ENCODE results near the gene RETSAT.
"Not testable (repeated sequence)": the region's sequence is repeated elsewhere in the genome, so short reads cannot be mapped to it uniquely, and the experiment has no call there.

The RETSAT gene

GRCh38 chr2:85378257-85378656, 23.9 kb upstream of the RETSAT start:
- no peak for DNase-seq

- no peak for DNase-seq
These were observed 22.8 kb upstream of the RETSAT start for GRCh38 chr2:85377083-85377482.

DNA sequence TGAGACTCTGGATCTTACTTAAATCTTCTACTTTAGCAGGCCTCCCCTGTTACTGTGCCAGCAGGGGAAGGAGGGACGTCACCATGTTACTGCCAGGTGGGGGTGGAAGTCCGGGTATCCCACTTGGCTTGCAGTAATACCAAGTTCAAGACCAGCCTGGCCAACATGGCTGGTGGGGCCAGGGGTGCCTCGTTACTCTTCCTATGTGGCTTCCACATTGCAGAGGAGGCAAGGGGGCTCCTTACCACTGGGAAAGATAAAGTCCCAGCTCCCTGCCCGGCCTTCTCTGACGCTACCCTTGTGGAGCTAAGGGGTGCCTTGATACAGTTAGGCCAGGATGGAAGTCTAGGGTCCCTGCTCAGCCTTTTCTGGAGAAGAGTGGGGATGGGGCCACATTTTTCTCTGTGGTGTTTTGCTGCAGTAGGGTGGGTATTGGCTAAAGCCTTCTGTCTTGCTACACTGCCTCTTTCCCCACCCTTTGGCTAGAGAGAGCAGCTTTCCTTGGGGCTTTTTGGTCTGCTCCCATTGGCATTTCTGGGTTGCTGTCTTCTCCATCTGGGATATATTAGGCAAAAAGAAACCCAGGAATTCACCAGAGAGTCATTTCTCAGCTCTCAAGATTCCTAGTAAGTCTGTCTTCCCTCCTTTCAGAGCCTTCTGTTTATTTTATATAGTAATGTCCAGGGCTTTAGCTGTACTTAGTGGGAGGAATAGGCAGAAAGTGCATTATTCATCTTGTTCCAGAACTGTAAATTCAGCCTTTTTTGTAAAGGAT, 22.1 kb upstream of the RETSAT start:
- no peak for DNase-seq

DNA sequence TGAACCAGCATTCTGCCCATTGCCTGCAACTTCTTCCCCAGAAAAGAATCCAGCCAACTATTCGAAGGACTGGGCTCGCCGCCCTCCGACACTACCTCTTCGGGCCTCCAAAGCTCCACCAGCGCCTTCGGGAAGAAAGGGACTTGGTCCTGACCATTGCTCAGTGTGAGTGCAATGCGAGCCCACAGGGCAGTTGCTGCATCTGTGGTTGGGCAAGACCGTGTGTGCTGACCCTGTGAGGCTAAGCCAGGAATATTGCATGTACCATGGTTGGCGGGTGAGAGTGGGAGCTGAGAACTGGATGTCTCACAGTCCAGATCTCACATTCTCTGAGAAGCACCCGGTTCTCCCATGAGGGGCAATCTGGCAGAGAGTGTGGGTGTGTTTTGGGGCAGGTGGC, 16.7 kb upstream of the RETSAT start:
- DNase-seq: no peak

DNA sequence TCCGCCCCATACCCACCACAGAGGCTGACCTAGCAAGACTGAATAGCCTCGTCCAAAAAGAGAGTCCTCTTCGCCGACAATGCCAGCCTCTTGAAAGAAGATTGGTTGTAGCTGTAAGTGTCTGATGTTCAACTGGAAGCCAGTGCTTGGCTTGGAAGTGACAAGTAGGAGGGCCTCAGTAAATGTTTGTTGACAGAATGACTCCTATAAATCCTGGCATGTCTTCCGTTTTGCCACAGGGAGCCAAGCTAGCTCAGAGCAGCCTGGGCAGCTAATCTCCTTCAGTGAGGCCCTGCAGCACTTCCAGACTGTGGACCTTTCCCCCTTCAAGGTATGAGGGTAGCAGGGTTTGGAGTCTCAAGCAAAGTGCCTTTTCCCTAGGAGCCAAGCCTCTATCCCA, 15.2 kb upstream of the RETSAT start:
- no peak for DNase-seq

- no peak for DNase-seq
These were observed 14.6 kb upstream of the RETSAT start for GRCh38 chr2:85368921-85369320.

DNA sequence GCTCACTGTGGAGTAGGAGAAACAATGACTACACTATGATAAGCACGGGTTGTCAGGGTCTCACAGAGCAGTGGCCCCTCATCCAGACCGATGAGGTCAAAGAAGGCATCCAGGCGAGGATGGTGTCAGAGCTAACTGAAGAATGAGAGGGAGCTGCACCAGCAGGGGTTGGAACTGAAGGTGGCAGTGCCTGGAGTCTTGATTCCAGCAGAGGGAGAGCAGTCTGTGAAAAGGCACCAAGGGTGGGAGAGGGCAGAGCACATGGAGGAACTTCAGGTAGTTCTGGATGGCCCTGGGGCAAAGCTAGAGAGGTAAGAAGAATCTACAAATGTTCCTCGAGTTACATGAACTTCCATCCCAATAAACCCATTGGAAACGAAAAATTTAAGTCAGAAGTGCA, 12.9 kb upstream of the RETSAT start:
- no peak for DNase-seq

DNA sequence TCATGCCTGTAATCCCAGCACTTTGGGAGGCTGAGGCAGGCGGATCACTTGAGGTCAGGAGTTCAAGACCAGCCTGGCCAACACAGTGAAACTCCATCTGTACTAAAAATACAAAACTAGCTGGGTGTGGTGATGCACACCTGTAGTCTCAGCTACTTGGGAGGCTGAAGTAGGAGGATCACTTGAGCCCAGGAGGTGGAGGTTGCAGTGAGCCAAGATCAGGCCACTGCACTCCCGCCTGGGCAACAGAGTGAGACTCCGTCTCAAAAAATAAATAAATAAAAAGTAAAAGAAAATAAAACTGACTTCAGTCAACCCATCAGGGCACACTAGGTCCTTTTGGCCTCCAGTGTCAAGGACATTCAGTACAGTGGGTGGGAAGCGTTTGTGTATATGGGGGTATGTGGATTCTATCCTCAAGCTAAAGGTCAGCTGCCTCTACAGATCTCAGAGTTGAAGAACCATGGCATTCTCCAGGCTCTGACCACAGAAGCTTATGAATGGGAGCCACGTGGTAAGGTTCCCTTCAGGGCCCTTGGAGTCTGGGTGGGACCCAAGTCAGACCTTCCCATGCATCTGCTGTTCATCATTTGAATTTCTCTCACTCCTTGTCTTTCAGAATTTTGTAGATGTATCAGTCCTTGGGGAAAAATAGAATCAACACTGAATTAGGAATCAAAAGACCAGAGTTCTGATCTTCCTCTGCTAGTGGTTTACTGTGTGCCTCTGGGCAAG, 8.5 kb upstream of the RETSAT start:
- DNase-seq: not testable (repeated sequence)

GRCh38 chr2:85357736-85358135, 3.4 kb upstream of the RETSAT start:
- DNase-seq: no peak

GRCh38 chr2:85356186-85356585, 1.9 kb upstream of the RETSAT start:
- DNase-seq: no peak

- DNase-seq: no peak
These were observed 1.2 kb upstream of the RETSAT start for GRCh38 chr2:85355521-85355920.

GRCh38 chr2:85355073-85355410, 714 bp upstream of the RETSAT start:
- DNase-seq: no peak

DNA sequence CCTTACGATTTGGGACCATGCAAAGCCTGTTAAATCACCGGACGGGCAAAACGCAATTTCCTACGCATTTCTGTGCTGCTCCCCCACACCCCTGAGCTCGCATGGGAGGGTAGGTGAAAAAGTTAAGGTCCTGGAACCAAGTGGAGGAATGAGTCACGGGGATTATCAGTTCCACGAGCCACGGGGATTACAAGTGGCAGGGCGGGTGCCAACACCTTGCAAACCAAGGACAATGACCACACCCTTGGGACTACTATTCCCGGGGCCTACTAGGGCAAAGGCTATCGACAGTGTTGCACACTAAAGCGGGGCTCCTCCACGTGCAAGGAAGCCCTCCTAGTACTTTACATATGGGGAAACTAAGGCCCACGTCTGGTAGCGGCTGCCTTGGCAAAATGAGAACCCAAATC, 447 bp downstream of the RETSAT start:
- DNase-seq: no peak

GRCh38 chr2:85347599-85347998, 6.7 kb downstream of the RETSAT start:
- DNase-seq: no peak

- no peak for DNase-seq
These were observed 9.9 kb downstream of the RETSAT start for GRCh38 chr2:85344356-85344954.

DNA sequence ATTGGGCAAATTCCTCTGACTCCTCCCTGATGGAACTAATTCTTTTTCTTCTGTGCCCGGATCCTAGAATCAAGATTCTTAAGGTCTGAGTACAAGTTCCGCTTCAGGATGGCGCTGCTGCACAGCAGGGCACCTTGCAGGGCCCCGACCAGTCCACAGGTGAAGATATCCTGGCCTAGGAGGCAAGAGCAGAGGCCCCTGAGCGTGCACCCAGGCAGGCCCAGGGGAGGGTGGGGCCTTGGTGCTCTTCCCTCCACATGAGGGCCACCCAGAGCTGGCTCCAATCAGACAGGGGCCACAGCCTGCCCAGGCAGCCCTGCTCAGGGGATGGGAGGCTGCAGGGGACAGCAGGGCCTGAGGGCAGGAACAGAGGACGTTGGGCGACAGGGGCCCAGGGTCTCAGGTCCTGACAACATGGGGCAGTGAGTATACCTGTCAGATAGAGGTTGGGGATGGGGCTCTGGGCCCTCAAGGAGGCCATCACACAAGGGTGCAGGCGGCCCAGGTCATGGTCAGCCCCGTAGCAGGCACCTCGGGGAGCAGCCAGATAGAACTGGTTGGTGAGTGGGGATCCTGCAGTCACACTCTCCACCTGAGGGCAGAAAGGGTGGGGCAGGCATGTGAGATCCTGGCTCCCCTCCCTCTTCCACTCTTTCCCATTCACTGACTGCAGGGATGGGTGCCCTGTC, 11.0 kb downstream of the RETSAT start:
- DNase-seq: not testable (repeated sequence)

- DNase-seq: no peak
These were observed 12.2 kb downstream of the RETSAT start for GRCh38 chr2:85342156-85342555.

DNA sequence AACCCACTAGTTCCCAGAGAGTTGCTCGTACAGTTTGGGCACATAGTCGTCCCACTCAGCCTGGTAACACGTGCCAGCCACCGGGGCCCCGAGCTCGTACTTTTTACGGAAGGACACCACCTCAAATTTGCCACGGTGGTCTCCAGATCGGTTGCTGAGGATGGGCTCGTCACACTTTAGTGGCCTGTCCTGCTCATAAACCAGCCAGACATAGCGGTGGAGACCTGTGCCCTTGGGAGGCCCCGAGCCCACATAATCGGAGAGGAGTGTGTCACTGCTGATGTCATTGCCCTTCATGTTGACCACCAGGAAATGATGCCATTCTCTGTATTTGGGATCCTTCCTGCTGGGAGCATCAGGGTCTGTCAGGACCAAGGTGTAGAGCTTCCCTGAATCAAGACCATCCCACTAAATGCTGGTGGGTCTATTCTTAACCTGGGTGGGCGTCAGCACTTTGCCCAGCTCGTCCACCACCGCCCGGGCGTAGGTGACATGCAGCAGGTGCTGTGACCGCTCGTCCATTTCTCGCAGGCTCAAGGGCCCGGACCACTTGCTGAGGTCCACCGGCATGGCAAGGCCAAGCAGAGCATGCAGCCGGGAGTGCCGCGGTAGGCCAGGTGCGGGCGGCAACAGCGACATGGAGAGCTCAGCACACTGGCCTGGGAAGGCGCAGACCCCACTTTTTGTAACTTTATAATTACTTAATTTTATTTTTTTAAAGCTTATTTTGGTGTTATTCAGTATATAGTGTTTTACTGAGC, 12.9 kb downstream of the RETSAT start:
- DNase-seq: no peak

- no peak for DNase-seq
These were observed 14.1 kb downstream of the RETSAT start for GRCh38 chr2:85340034-85340892.

- no peak for DNase-seq
These were observed 19.4 kb downstream of the RETSAT start for GRCh38 chr2:85334928-85335327.

DNA sequence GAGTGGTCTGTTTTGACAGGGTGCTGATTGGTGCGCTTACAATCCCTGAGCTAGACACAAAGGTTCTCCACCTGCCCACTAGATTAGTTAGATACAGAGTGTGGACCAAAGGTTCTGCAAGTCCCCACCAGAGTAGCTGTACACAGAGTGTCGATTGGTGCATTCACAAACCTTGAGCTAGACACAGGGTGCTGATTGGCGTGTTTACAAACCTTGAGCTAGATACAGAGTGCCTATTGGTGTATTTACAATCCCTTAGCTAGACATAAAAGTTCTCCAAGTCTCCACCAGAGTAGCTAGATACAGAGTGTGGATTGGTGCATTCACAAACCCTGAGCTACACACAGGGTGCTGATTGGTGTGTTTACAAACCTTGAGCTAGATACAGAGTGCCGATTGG, 20.5 kb downstream of the RETSAT start:
- DNase-seq: not testable (repeated sequence)

Measured in CD4-positive, alpha-beta T cell treated with Interleukin-4 for 1 hour (primary cell).